Stomach (tissue), 9 donors: ENCODE results near the gene GGT6. TPM values are rescaled to one million over a fixed set of nuclear protein-coding genes. Genes with fewer than 3 reads are reported as not detected.

ENCODE experiments used
- DNase-seq, 2 donors: peaks; one replicate each; pipeline versions ENCODE4 v3.0.0 to v3.0.0-alpha.2; 2013 to 2019
- H3K27ac ChIP-seq, 5 donors: fragments of 200-600 bp in 4 of 5; sonication (generic) in 4 of 5; one replicate each; pipeline ENCODE4 v1.5.1; 2013 to 2019; ENCODE audit warnings: mild to moderate bottlenecking in 1 of 5, moderate library complexity in 1 of 5
- H3K27me3 ChIP-seq, 3 donors: fragments of 200-600 bp; sonication (generic); one replicate each; pipeline ENCODE4 v1.5.1; 2017 to 2019; ENCODE audit warnings: mixed run types in 1 of 3
- H3K36me3 ChIP-seq, 4 donors: fragments of 200-600 bp; sonication (generic); 1 replicate in 3 of 4; 2 replicates in 1 of 4; pipeline ENCODE4 v1.5.1; 2016 to 2019
- H3K4me1 ChIP-seq, 4 donors: fragments of 200-600 bp; sonication (generic); one replicate each; pipeline ENCODE4 v1.5.1; 2016 to 2019
- H3K4me3 ChIP-seq, 4 donors: fragments of 200-600 bp; sonication (generic) in 3 of 4; one replicate each; pipeline ENCODE4 v1.5.1; 2016 to 2019; ENCODE audit warnings: mild to moderate bottlenecking in 1 of 4
- H3K9me3 ChIP-seq, 4 donors: fragments of 200-600 bp; sonication (generic); one replicate each; pipeline ENCODE4 v1.5.1; 2016 to 2019
- POLR2A ChIP-seq, 4 donors: fragments of 450-650 bp; IDR thresholded peaks; one replicate each; pipeline ENCODE4 v1.6.1; 2016; ENCODE audit warnings: antibody characterized with exemption in 4 of 4, control low read depth in 2 of 4, mild to moderate bottlenecking in 1 of 4, moderate library complexity in 1 of 4
- POLR2AphosphoS5 ChIP-seq, 3 donors: sonication (generic); formaldehyde crosslinking; IDR thresholded peaks; one replicate each; pipeline ENCODE4 v1.6.1; 2016; ENCODE audit warnings: antibody characterized with exemption in 3 of 3
- WGBS, 5 donors: extraction: QIAGEN DNeasy Blood & Tissue Kit in 3 of 5; methylation state at CpG; one replicate each; pipeline versions ENCODE4 v1.1.5 to v1.1.7; 2013 to 2018; 5-methylcytosine and 5-hydroxymethylcytosine counted together
- intact Hi-C: fragments of 100-400 bp; cut with DNase I; formaldehyde crosslinking; loops from one replicate; pipeline ENCODE4 v1.15.1; 2023; ENCODE audit warnings: low total_unique reads
- polyA plus RNA-seq, 3 donors: library from polyadenylated mRNA; stranded (reverse); fragments of 200-250 nt; gene quantifications; one replicate each; pipeline ENCODE4 v1.2.3, GENCODE V29; 2013
- total RNA-seq, 5 donors: library from RNA; depleted of rRNA; stranded (reverse); fragments of >200 nt; gene quantifications; one replicate each; pipeline versions ENCODE4 v1.1.0 to v1.2.3, GENCODE V29; 2014 to 2016
- donor health status: healthy with polysubstance abuse.
- donor health status: Bipolar disorder and iron deficiency.
- donor health status: healthy.

GGT6 gene
- total and polyA plus RNA-seq, 8 donors: 4.4 to 147 (median 15.2) TPM

- WGBS, 5 donors: 60 to 83% (median 79%) methylated on average over 8 of the region's 8 CpGs
- Histone ChIP-seq H3K36me3 (peaks cover 0 to 5% (median 0%) of the 10 kb centered on the region in 4 donors), H3K9me3 (no peaks in the 10 kb centered on the region), H3K27ac (peak overlapping the region in 4 of 5 donors; percentile 62 to 90 (median 68)), H3K4me1 (peaks cover 51 to 94% (median 71%) of the 10 kb centered on the region in 4 donors), H3K27me3 (peaks cover 0 to 21% (median 0%) of the 10 kb centered on the region in 3 donors), H3K4me3 (no peak overlapping the region)
- intact Hi-C loops: no loop called here
- no peak for TF ChIP-seq POLR2AphosphoS5 (IDR thresholded peaks at IDR 0.05)
- no peak for TF ChIP-seq POLR2A (IDR thresholded peaks at IDR 0.05)
- no peak for DNase-seq
Observed at GRCh38 chr17:4507361-4508111, 52.8 kb downstream of the GGT6 start.

Other genes with a start within 250 kb of the GGT6 start
- 10 to 100 TPM; 37.9 to 91.0 (median 44.6) TPM for gene UBE2G1, start 193.9 kb downstream of the GGT6 start, total RNA-seq
- gene UBE2G1, start 193.9 kb downstream of the GGT6 start, polyA plus RNA-seq: 10 to 100 TPM; 14.0 to 25.7 (median 16.4) TPM
- gene SPNS3, start 126.6 kb downstream of the GGT6 start, total RNA-seq: under 1 TPM in 1 of 5 donors, not detected in 4; 0.92 TPM
- under 1 TPM; 0.37 to 0.61 (median 0.48) TPM for gene SPNS3, start 126.6 kb downstream of the GGT6 start, polyA plus RNA-seq
- 10 to 100 TPM in 4 of 5 donors, 1 to 10 TPM in 1; 4.1 to 67.7 (median 27.7) TPM for gene SPNS2, start 61.7 kb downstream of the GGT6 start, total RNA-seq
- 10 to 100 TPM; 13.7 to 30.0 (median 20.3) TPM for gene SPNS2, start 61.7 kb downstream of the GGT6 start, polyA plus RNA-seq
- 100 to 1,000 TPM in 2 of 5 donors, 10 to 100 TPM in 3; 38.6 to 237 (median 73.2) TPM for gene MYBBP1A, start 5.2 kb downstream of the GGT6 start, total RNA-seq
- gene MYBBP1A, start 5.2 kb downstream of the GGT6 start, polyA plus RNA-seq: 10 to 100 TPM; 14.1 to 32.2 (median 21.5) TPM
- gene SMTNL2, start 24.0 kb upstream of the GGT6 start, total RNA-seq: 1 to 10 TPM in 2 of 5 donors, not detected in 3; 1.1 to 1.9 TPM
- 1 to 10 TPM in 1 of 3 donors, under 1 TPM in 1, not detected in 1; 0.50 to 1.9 TPM for gene SMTNL2, start 24.0 kb upstream of the GGT6 start, polyA plus RNA-seq
- 1 to 10 TPM in 2 of 5 donors, not detected in 3; 1.2 to 3.1 TPM for gene ALOX15, start 81.1 kb upstream of the GGT6 start, total RNA-seq
- gene ALOX15, start 81.1 kb upstream of the GGT6 start, polyA plus RNA-seq: under 1 TPM in 1 of 3 donors, not detected in 2; 0.03 TPM
- 10 to 100 TPM in 4 of 5 donors, 1 to 10 TPM in 1; 8.0 to 75.6 (median 22.4) TPM for gene PELP1, start 143.6 kb upstream of the GGT6 start, total RNA-seq
- gene PELP1, start 143.6 kb upstream of the GGT6 start, polyA plus RNA-seq: 10 to 100 TPM; 13.1 to 21.7 (median 21.1) TPM
- gene ARRB2, start 150.1 kb upstream of the GGT6 start, total RNA-seq: 100 to 1,000 TPM in 1 of 5 donors, 10 to 100 TPM in 4; 18.7 to 157 (median 36.6) TPM
- 10 to 100 TPM; 22.2 to 42.6 (median 39.3) TPM for gene ARRB2, start 150.1 kb upstream of the GGT6 start, polyA plus RNA-seq
- gene MED11, start 170.9 kb upstream of the GGT6 start, total RNA-seq: 10 to 100 TPM in 3 of 5 donors, 1 to 10 TPM in 2; 3.8 to 81.7 (median 22.0) TPM
- gene MED11, start 170.9 kb upstream of the GGT6 start, polyA plus RNA-seq: 10 to 100 TPM; 42.2 to 49.9 (median 42.4) TPM
- 1 to 10 TPM in 2 of 5 donors, under 1 TPM in 1, not detected in 2; 0.43 to 3.1 (median 1.5) TPM for gene ZMYND15, start 179.3 kb upstream of the GGT6 start, total RNA-seq
- 1 to 10 TPM in 2 of 3 donors, not detected in 1; 1.8 to 3.2 TPM for gene ZMYND15, start 179.3 kb upstream of the GGT6 start, polyA plus RNA-seq
- gene CXCL16, start 179.4 kb upstream of the GGT6 start, total RNA-seq: 10 to 100 TPM; 17.4 to 47.4 (median 30.9) TPM
- 10 to 100 TPM; 13.7 to 37.6 (median 26.6) TPM for gene CXCL16, start 179.4 kb upstream of the GGT6 start, polyA plus RNA-seq
- 100 to 1,000 TPM in 1 of 5 donors, 1 to 10 TPM in 2, not detected in 2; 6.7 to 199 (median 9.5) TPM for gene TM4SF5, start 211.3 kb upstream of the GGT6 start, total RNA-seq
- gene TM4SF5, start 211.3 kb upstream of the GGT6 start, polyA plus RNA-seq: 1 to 10 TPM; 2.3 to 9.1 (median 6.1) TPM
- 1 to 10 TPM in 2 of 5 donors, not detected in 3; 1.5 to 2.3 TPM for gene VMO1, start 225.8 kb upstream of the GGT6 start, total RNA-seq
- 1 to 10 TPM; 1.4 to 3.0 (median 2.7) TPM for gene VMO1, start 225.8 kb upstream of the GGT6 start, polyA plus RNA-seq
- not detected for gene GLTPD2, start 228.4 kb upstream of the GGT6 start, total RNA-seq
- gene GLTPD2, start 228.4 kb upstream of the GGT6 start, polyA plus RNA-seq: under 1 TPM in 1 of 3 donors, not detected in 2; 0.15 TPM
- gene PSMB6, start 235.6 kb upstream of the GGT6 start, total RNA-seq: 100 to 1,000 TPM in 2 of 5 donors, 10 to 100 TPM in 3; 60.2 to 118 (median 80.5) TPM
- 100 to 1,000 TPM; 187 to 200 (median 187) TPM for gene PSMB6, start 235.6 kb upstream of the GGT6 start, polyA plus RNA-seq
- gene PLD2, start 246.6 kb upstream of the GGT6 start, total RNA-seq: 100 to 1,000 TPM in 2 of 5 donors, 10 to 100 TPM in 3; 14.5 to 123 (median 34.1) TPM
- gene PLD2, start 246.6 kb upstream of the GGT6 start, polyA plus RNA-seq: 10 to 100 TPM; 10.3 to 28.7 (median 10.8) TPM